WTC11 (cell line): ENCODE results near the gene PLEKHA1. TPM values are rescaled to one million over a fixed set of nuclear protein-coding genes. Genes with fewer than 3 reads are reported as not detected.

Experiments
- ATAC-seq: fragments of 200-7000 bp; cut with Tn5 transposase; 2 replicates; pipeline ENCODE4 v1.10.0; 2021; ENCODE audit warnings: mild to moderate bottlenecking, moderate library complexity
- CTCF ChIA-PET: fragments of 300-600 bp; sonication (Branson Sonifier 250); formaldehyde crosslinking; loops from one replicate; lab custom pipeline; 2021; ENCODE audit warnings: antibody characterized with exemption; lab: Charles Lee
- POLR2A ChIA-PET: fragments of 350-600 bp; sonication (Branson Sonifier 250); formaldehyde crosslinking; loops from one replicate; lab custom pipeline; 2021; ENCODE audit warnings: antibody characterized with exemption; lab: Charles Lee
- DNase-seq: peaks from one replicate; pipeline ENCODE4 v3.0.0; 2021; ENCODE audit warnings: low spot score
- H3K27ac Mint-ChIP-seq: 2 replicates; pipeline ENCODE4 v1.8.0; 2021; ENCODE audit warnings: mixed read lengths
- H3K27me3 Mint-ChIP-seq: 2 replicates; pipeline ENCODE4 v1.8.0; 2021; ENCODE audit warnings: low read depth, mild to moderate bottlenecking, moderate library complexity, mixed read lengths
- H3K36me3 Mint-ChIP-seq: 2 replicates; pipeline ENCODE4 v1.8.0; 2021; ENCODE audit warnings: mixed read lengths
- H3K4me1 Mint-ChIP-seq: 2 replicates; pipeline ENCODE4 v1.8.0; 2022; ENCODE audit warnings: mixed read lengths
- H3K4me3 Mint-ChIP-seq: 2 replicates; pipeline ENCODE4 v1.8.0; 2021; ENCODE audit warnings: mild to moderate bottlenecking, moderate library complexity, mixed read lengths
- H3K9me3 Mint-ChIP-seq: 2 replicates; pipeline ENCODE4 v1.8.0; 2021; ENCODE audit warnings: mixed read lengths
- ESRRA ChIP-seq: sonication (generic); formaldehyde crosslinking; IDR thresholded peaks from 2 replicates; pipeline ENCODE4 v1.8.1; 2022; ENCODE audit warnings: mild to moderate bottlenecking, missing genetic modification reagents, borderline replicate concordance
- FOXJ3 ChIP-seq: sonication (generic); formaldehyde crosslinking; IDR thresholded peaks from 2 replicates; pipeline ENCODE4 v1.9.0; 2021; ENCODE audit warnings: missing genetic modification reagents, mild to moderate bottlenecking, borderline replicate concordance
- GABPB1 ChIP-seq: sonication (generic); formaldehyde crosslinking; IDR thresholded peaks from 2 replicates; pipeline ENCODE4 v1.8.1; 2023; ENCODE audit warnings: mild to moderate bottlenecking, missing genetic modification reagents
- GTF2I ChIP-seq: fragments of 250-450 bp; sonication (Bioruptor Pico); conservative IDR thresholded peaks from 2 replicates; pipeline ENCODE4 v1.4.0; 2021; ENCODE audit warnings: mild to moderate bottlenecking
- JAZF1 ChIP-seq: fragments of 250-450 bp; sonication (Bioruptor Pico); IDR thresholded peaks from 2 replicates; pipeline ENCODE4 v1.9.0; 2021; ENCODE audit warnings: moderate library complexity, mild to moderate bottlenecking, inconsistent platforms
- KAT7 ChIP-seq: sonication (generic); formaldehyde crosslinking; IDR thresholded peaks from 2 replicates; pipeline ENCODE4 v1.8.1; 2023; ENCODE audit warnings: missing genetic modification reagents, mild to moderate bottlenecking, borderline replicate concordance
- MXD4 ChIP-seq: fragments of 250-450 bp; sonication (Bioruptor Pico); IDR thresholded peaks from 2 replicates; pipeline ENCODE4 v1.8.0; 2021; ENCODE audit warnings: mild to moderate bottlenecking, moderate library complexity, borderline replicate concordance
- NFYB ChIP-seq: sonication (generic); formaldehyde crosslinking; conservative IDR thresholded peaks from 2 replicates; pipeline ENCODE4 v1.8.0; 2022; ENCODE audit warnings: low read depth, missing genetic modification reagents
- OVOL2 ChIP-seq: fragments of 250-450 bp; sonication (Bioruptor Pico); IDR thresholded peaks from 2 replicates; pipeline ENCODE4 v1.9.0; 2021; ENCODE audit warnings: mild to moderate bottlenecking, borderline replicate concordance
- PRRX2 ChIP-seq: fragments of 250-450 bp; sonication (Bioruptor Pico); IDR thresholded peaks from 2 replicates; pipeline ENCODE4 v1.8.0; 2021; ENCODE audit warnings: mild to moderate bottlenecking
- SMAD4 ChIP-seq: sonication (generic); formaldehyde crosslinking; IDR thresholded peaks from 2 replicates; pipeline ENCODE4 v1.8.0; 2022; ENCODE audit warnings: mild to moderate bottlenecking, missing genetic modification reagents
- SP1 ChIP-seq: sonication (generic); formaldehyde crosslinking; conservative IDR thresholded peaks from 2 replicates; pipeline ENCODE4 v1.8.1; 2022; ENCODE audit warnings: missing genetic modification reagents
- TEAD4 ChIP-seq: sonication (generic); formaldehyde crosslinking; IDR thresholded peaks from 2 replicates; pipeline ENCODE4 v1.8.0; 2022; ENCODE audit warnings: mild to moderate bottlenecking, missing genetic modification reagents
- ZNF121 ChIP-seq: sonication (generic); formaldehyde crosslinking; IDR thresholded peaks from 2 replicates; pipeline ENCODE4 v1.8.0; 2023; ENCODE audit warnings: missing genetic modification reagents
- ZNF219 ChIP-seq: sonication (generic); formaldehyde crosslinking; IDR thresholded peaks from 2 replicates; pipeline ENCODE4 v1.8.0; 2023; ENCODE audit warnings: missing genetic modification reagents, mild to moderate bottlenecking, borderline replicate concordance
- ZNF263 ChIP-seq: sonication (generic); formaldehyde crosslinking; IDR thresholded peaks from 2 replicates; pipeline ENCODE4 v1.8.1; 2022; ENCODE audit warnings: low read depth, mild to moderate bottlenecking, moderate library complexity, missing genetic modification reagents
- total RNA-seq: library from RNA; stranded (reverse); gene quantifications from 3 replicates; pipeline ENCODE4 v1.2.3, GENCODE V29; 2021
- TF ChIP-seq, protein P1 (sequence below): fragments of 250-450 bp; sonication (Bioruptor Pico); conservative IDR thresholded peaks from 2 replicates; pipeline ENCODE4 v1.9.0; 2021; ENCODE audit warnings: mild to moderate bottlenecking
- TF ChIP-seq, protein P2 (sequence below): sonication (generic); formaldehyde crosslinking; IDR thresholded peaks from 2 replicates; pipeline ENCODE4 v1.8.1; 2022; ENCODE audit warnings: mild to moderate bottlenecking, missing genetic modification reagents, moderate library complexity, borderline replicate concordance
- TF ChIP-seq, protein P3 (sequence below): fragments of 250-450 bp; sonication (Bioruptor Pico); IDR thresholded peaks from 2 replicates; pipeline ENCODE4 v1.8.0; 2021; ENCODE audit warnings: mild to moderate bottlenecking
- TF ChIP-seq, protein P4 (sequence below): sonication (generic); formaldehyde crosslinking; IDR thresholded peaks from 2 replicates; pipeline ENCODE4 v1.8.1; 2023; ENCODE audit warnings: mild to moderate bottlenecking, missing genetic modification reagents, borderline replicate concordance

Gene PLEKHA1
- total RNA-seq, 1 experiment from 2014 or later: 34.6 TPM

DNA sequence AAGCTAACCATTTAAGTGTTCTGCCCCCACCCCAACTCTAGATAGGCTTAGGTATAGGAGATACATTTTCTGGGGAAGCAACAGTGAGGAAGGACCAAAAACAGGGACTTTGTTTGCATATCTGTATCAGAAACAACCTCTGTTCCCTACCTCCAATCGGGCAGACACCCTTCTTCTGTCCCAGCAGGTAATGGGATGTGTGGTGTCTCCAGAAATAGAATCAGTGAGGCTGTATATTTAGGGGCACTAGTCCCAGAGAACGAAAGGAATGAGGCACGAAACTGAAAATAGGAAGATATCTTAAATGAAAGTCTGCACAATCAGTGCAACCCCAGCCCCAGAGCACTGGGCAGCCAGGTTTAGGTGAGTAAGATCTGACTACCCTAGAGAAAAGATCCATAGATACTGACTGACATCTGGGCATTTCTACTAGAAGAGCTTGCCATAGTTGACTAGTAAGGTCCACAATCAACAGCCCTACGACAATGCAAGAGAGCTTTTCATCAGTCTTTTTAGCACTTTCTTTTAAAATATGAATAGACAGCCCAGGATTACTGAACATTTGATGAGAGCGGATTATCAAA, 28.1 kb downstream of the PLEKHA1 start (continued):
- TF ChIP-seq, protein P1, sequence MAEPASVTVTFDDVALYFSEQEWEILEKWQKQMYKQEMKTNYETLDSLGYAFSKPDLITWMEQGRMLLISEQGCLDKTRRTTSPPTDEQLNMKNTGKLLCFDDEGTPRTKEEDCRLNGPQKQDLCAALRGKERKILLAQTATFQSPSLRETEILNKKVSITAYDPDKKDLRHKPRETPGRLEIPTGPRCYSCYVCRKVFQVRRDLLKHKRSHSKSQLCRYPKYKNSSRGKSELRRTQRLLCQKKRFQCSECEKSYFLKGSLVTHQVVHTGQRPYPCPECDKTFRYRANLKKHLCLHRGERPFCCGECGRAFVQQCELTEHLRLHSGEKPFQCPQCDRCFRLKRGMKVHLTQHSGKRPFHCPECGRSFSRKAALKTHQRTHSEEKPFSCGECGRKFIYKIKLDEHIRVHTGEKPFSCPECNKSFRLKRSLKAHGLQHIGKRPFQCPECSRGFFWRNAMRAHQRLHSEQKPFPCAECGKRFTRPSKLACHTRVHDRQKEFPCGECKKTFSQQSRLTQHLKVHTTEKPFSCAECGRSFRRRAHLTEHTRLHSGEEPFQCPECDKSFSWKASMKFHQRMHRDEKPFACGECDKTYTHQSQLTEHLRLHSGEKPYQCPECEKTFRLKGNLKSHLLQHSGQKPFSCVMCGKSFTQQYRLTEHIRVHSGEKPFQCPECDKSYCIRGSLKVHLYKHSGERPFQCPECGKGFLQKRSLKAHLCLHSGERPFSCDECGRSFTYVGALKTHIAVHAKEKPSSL (CRISPR knock-in tag): no peak

DNA sequence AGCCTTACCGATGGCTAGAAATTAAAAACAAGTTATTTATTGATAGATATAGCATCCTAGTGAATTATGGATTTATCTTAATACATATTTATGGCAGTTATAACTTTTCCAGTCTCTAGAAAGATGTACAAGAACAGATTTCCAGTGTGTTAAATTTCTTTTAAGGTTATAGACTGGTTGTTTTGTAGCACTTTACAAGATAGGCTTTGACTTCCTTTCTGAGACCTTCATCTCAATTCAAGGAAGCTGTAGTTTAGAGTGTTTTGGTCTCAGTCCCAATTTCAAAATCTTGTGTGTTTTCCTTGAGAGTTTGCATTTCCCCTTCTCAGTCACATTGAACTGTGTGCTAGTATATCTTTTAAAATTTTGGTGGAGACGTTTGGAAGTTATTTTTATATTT, 30.1 kb downstream of the PLEKHA1 start:
- DNase-seq (no peak), ATAC-seq (no peak)
- no peaks in the 10 kb centered on the region for H3K27me3 Mint-ChIP-seq
- no peak overlapping the region for H3K27ac Mint-ChIP-seq
- H3K4me3 Mint-ChIP-seq: no peak overlapping the region
- POLR2A ChIA-PET: no interaction called here
- TF ChIP-seq TEAD4 (CRISPR knock-in tag) (no peak), SMAD4 (CRISPR knock-in tag) (no peak), GTF2I (no peak), SP1 (CRISPR knock-in tag) (no peak), PRRX2 (CRISPR knock-in tag) (no peak), ZNF263 (no peak), ZNF121 (CRISPR knock-in tag) (no peak), KAT7 (CRISPR knock-in tag) (no peak), ESRRA (no peak), ZNF219 (CRISPR knock-in tag) (no peak), FOXJ3 (no peak)
- TF ChIP-seq, protein P2, sequence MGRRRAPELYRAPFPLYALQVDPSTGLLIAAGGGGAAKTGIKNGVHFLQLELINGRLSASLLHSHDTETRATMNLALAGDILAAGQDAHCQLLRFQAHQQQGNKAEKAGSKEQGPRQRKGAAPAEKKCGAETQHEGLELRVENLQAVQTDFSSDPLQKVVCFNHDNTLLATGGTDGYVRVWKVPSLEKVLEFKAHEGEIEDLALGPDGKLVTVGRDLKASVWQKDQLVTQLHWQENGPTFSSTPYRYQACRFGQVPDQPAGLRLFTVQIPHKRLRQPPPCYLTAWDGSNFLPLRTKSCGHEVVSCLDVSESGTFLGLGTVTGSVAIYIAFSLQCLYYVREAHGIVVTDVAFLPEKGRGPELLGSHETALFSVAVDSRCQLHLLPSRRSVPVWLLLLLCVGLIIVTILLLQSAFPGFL (CRISPR knock-in tag): no peak
- peaks cover 3% of the 10 kb centered on the region; the same call in 1 of the 2 replicates for H3K36me3 Mint-ChIP-seq
- no peaks in the 10 kb centered on the region for H3K9me3 Mint-ChIP-seq
- H3K4me1 Mint-ChIP-seq: no peaks in the 10 kb centered on the region
- CTCF ChIA-PET: interaction anchor here (0.6 kb wide), 1 partner anchor 146 kb away, joined by 3 read pairs; no protein-coding TSS in a partner anchor

DNA sequence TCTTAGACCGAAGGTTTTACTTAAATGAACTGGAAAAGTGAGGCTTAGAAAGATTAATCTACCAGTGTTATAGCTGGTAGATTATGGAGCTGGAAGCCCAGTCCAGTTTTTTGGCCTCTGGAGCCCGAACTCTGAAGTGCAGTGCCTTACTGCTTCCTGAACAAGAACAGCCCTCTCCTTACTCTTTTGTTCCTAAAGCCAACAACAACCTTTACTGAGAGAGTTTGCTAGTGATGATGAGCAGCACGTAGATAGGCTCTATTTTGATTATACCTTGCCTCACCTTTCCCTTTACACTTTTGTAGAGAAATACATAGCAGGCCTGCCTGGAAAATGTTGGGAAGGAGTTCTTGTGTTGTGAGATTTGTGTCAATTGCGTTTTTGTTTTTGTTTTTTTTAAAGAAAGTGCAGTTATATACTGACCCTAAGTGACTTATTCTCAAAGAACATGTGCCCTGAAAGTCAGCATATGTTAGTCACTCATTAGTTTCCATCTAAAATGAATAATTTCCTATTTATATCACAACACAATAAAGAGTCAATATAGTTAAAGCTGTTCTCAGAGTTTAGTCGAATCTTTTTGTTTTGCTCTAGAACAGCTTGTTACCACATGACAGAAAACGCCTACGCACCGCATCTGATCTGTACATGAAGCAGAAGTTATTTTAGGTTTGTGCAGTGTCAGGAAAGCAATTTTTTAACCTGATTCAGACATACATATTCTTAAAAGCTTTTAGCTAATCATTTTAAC, 33.0 kb downstream of the PLEKHA1 start:
- peak overlapping the region; percentile 4; the same call in 1 of the 2 replicates for H3K27ac Mint-ChIP-seq
- CTCF ChIA-PET: no interaction called here
- H3K4me3 Mint-ChIP-seq: no peak overlapping the region
- peaks cover 3% of the 10 kb centered on the region; the same call in 1 of the 2 replicates for H3K36me3 Mint-ChIP-seq
- ATAC-seq (no peak), DNase-seq (no peak)
- H3K27me3 Mint-ChIP-seq: no peaks in the 10 kb centered on the region
- peaks cover 4% of the 10 kb centered on the region; the same call in 1 of the 2 replicates for H3K4me1 Mint-ChIP-seq
- no peaks in the 10 kb centered on the region for H3K9me3 Mint-ChIP-seq
- POLR2A ChIA-PET: no interaction called here
- TF ChIP-seq, protein P1 (CRISPR knock-in tag): no peak
- TF ChIP-seq NFYB: no peak
- TF ChIP-seq, protein P3, sequence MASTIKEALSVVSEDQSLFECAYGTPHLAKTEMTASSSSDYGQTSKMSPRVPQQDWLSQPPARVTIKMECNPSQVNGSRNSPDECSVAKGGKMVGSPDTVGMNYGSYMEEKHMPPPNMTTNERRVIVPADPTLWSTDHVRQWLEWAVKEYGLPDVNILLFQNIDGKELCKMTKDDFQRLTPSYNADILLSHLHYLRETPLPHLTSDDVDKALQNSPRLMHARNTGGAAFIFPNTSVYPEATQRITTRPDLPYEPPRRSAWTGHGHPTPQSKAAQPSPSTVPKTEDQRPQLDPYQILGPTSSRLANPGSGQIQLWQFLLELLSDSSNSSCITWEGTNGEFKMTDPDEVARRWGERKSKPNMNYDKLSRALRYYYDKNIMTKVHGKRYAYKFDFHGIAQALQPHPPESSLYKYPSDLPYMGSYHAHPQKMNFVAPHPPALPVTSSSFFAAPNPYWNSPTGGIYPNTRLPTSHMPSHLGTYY (CRISPR knock-in tag): no peak
- TF ChIP-seq MXD4: no peak
- TF ChIP-seq, protein P4, sequence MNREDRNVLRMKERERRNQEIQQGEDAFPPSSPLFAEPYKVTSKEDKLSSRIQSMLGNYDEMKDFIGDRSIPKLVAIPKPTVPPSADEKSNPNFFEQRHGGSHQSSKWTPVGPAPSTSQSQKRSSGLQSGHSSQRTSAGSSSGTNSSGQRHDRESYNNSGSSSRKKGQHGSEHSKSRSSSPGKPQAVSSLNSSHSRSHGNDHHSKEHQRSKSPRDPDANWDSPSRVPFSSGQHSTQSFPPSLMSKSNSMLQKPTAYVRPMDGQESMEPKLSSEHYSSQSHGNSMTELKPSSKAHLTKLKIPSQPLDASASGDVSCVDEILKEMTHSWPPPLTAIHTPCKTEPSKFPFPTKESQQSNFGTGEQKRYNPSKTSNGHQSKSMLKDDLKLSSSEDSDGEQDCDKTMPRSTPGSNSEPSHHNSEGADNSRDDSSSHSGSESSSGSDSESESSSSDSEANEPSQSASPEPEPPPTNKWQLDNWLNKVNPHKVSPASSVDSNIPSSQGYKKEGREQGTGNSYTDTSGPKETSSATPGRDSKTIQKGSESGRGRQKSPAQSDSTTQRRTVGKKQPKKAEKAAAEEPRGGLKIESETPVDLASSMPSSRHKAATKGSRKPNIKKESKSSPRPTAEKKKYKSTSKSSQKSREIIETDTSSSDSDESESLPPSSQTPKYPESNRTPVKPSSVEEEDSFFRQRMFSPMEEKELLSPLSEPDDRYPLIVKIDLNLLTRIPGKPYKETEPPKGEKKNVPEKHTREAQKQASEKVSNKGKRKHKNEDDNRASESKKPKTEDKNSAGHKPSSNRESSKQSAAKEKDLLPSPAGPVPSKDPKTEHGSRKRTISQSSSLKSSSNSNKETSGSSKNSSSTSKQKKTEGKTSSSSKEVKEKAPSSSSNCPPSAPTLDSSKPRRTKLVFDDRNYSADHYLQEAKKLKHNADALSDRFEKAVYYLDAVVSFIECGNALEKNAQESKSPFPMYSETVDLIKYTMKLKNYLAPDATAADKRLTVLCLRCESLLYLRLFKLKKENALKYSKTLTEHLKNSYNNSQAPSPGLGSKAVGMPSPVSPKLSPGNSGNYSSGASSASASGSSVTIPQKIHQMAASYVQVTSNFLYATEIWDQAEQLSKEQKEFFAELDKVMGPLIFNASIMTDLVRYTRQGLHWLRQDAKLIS (CRISPR knock-in tag): no peak
- TF ChIP-seq JAZF1 (CRISPR knock-in tag): no peak
- no peak for TF ChIP-seq OVOL2 (CRISPR knock-in tag)
- TF ChIP-seq, protein P2 (CRISPR knock-in tag): no peak
- no peak for TF ChIP-seq ZNF263
- TF ChIP-seq TEAD4 (CRISPR knock-in tag): no peak
- no peak for TF ChIP-seq GABPB1 (CRISPR knock-in tag)
